SH-SY5Y (cell line): ENCODE data around the gene USH2A.

ENCODE experiments used
- GATA2 ChIP-seq: IDR thresholded peaks from 2 replicates; pipeline ENCODE4 v1.6.1; 2011; ENCODE audit warnings: mild to moderate bottlenecking, low read depth, low read length
- GATA3 ChIP-seq: IDR thresholded peaks from 2 replicates; pipeline ENCODE4 v1.6.1; 2011; ENCODE audit warnings: low read depth, mild to moderate bottlenecking, low read length, moderate library complexity

USH2A gene

GRCh38 chr1:216422821-216423520, at the start of gene USH2A:
Gene USH2A, minus strand, starts transcription at chr1:216423448. Its CDS starts 1,112 bp downstream, at chr1:216422336.
- TF ChIP-seq GATA3 (no peak), GATA2 (no peak)

- no peak for TF ChIP-seq GATA3
- TF ChIP-seq GATA2: no peak
Observed at GRCh38 chr1:216466162-216466801, 43.0 kb upstream of the USH2A start.

DNA sequence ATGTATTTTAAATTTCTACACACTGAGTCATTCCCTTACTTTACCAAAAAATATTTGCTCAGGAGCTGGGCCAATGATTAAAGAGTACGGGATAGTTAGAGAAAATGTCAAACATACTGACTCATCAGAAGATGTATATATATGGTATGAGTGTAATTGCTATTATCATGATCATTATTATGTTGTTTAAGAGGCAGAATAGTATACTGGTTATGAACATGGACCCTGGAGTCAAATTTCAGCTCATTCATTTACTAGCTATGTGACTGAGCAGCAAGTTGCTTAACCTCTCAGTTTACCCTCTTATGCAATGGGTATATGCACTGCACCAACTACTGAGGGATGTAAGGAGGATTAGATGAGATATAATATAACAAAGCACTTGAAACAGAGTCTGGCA, 41.2 kb upstream of the USH2A start:
- TF ChIP-seq GATA3 (no peak), GATA2 (no peak)

GRCh38 chr1:216462066-216462775, 39.0 kb upstream of the USH2A start:
- TF ChIP-seq GATA2: no peak
- TF ChIP-seq GATA3: no peak

DNA sequence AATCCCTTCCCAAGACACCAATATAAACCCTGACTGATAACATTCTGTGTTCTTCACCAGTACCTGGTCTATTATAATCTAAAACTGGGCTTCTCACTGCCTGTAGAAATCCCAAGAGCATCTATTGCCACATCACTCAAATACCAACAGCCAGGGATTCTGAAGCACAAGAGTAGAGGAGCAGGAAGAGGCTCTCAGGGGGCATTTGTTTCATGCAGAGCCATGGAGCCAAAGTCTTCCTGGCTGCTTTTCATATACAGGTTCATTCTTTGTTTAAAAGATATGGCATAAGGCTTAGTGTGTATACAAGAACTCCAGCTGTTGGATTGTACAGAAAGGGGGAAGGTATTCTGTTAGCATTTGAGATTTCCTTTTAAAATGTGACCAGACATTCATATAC, 38.2 kb upstream of the USH2A start:
- TF ChIP-seq GATA2: no peak
- TF ChIP-seq GATA3: no peak

- no peak for TF ChIP-seq GATA3
- TF ChIP-seq GATA2: no peak
Observed at GRCh38 chr1:216459651-216460207, 36.5 kb upstream of the USH2A start.

GRCh38 chr1:216458812-216459211, 35.6 kb upstream of the USH2A start:
- TF ChIP-seq GATA3: no peak
- TF ChIP-seq GATA2: no peak

DNA sequence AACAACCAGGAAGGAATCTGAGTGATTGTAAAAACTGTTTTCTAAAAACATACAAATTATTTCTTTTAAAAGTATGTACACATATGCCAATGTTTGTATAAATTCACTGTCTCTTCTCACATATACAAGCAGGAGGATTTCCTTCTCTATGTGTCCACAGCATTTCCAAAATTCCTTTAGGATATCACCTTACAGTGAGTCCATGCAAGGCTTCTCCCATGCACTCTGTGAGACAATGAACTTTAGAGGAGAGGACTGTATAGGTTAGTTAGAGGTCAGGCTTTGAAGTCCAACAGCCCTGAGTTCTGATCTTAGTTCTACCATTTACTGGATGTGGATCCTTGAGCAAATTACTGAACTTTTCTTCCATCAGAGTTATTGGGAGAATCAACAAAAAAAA, 34.1 kb upstream of the USH2A start:
- TF ChIP-seq GATA2 (no peak), GATA3 (no peak)

GRCh38 chr1:216456682-216457081, 33.4 kb upstream of the USH2A start:
- TF ChIP-seq GATA3 (peak; percentile 56; the same call in 1 of the 2 replicates), GATA2 (peak; percentile 88)

GRCh38 chr1:216453777-216454176, 30.5 kb upstream of the USH2A start:
- TF ChIP-seq GATA3 (peak; percentile 82), GATA2 (no peak; the same call in 1 of the 2 replicates)

- TF ChIP-seq GATA2 (no peak), GATA3 (no peak)
Observed at GRCh38 chr1:216450227-216450626, 27.0 kb upstream of the USH2A start.

- TF ChIP-seq GATA2 (peak; percentile 91), GATA3 (peak; percentile 93)
Observed at GRCh38 chr1:216448011-216448510, 24.8 kb upstream of the USH2A start.

GRCh38 chr1:216437603-216438002, 14.4 kb upstream of the USH2A start:
- no peak for TF ChIP-seq GATA2
- no peak for TF ChIP-seq GATA3

GRCh38 chr1:216434232-216434631, 11.0 kb upstream of the USH2A start:
- TF ChIP-seq GATA3 (no peak), GATA2 (no peak)

GRCh38 chr1:216433175-216433574, 9.9 kb upstream of the USH2A start:
- TF ChIP-seq GATA2 (no peak), GATA3 (no peak)
